Suprapubic skin (tissue), 4 donors: Measurements from ENCODE around the gene NADSYN1. TPM values are rescaled to one million over a fixed set of nuclear protein-coding genes. Genes with fewer than 3 reads are reported as not detected.

ENCODE experiments used
- DNase-seq, 2 donors: peaks; one replicate each; pipeline ENCODE4 v3.0.0-alpha.2; 2019; ENCODE audit warnings: low spot score in 2 of 2
- H3K27ac ChIP-seq: fragments of 200-600 bp; sonication (generic); one replicate; pipeline ENCODE4 v1.5.1; 2019
- H3K27me3 ChIP-seq: fragments of 200-600 bp; sonication (generic); one replicate; pipeline ENCODE4 v1.5.1; 2019
- H3K36me3 ChIP-seq: fragments of 200-600 bp; sonication (generic); one replicate; pipeline ENCODE4 v1.5.1; 2019
- H3K4me1 ChIP-seq: fragments of 200-600 bp; sonication (generic); one replicate; pipeline ENCODE4 v1.5.1; 2019
- H3K4me3 ChIP-seq: fragments of 200-600 bp; sonication (generic); one replicate; pipeline ENCODE4 v1.5.1; 2019; ENCODE audit warnings: mild to moderate bottlenecking
- H3K9me3 ChIP-seq: fragments of 200-600 bp; sonication (generic); one replicate; pipeline ENCODE4 v1.5.1; 2019
- CTCF ChIP-seq, 2 donors: fragments of 200-600 bp in 1 of 2; fragments of 450-650 bp in 1 of 2; sonication (generic) in 1 of 2; IDR thresholded peaks; one replicate each; pipeline ENCODE4 v1.5.1; 2016 to 2019; ENCODE audit warnings: antibody characterized with exemption in 2 of 2, mild to moderate bottlenecking in 1 of 2, moderate library complexity in 1 of 2
- EP300 ChIP-seq: sonication (generic); formaldehyde crosslinking; IDR thresholded peaks from one replicate; pipeline ENCODE4 v1.6.1; 2017; ENCODE audit warnings: antibody characterized with exemption
- POLR2A ChIP-seq, 2 donors: fragments of 450-650 bp; IDR thresholded peaks; one replicate each; pipeline ENCODE4 v1.6.1; 2017; ENCODE audit warnings: antibody characterized with exemption in 2 of 2, mild to moderate bottlenecking in 2 of 2, moderate library complexity in 2 of 2
- POLR2AphosphoS5 ChIP-seq, 3 donors: sonication (generic); formaldehyde crosslinking; IDR thresholded peaks; one replicate each; pipeline ENCODE4 v1.6.1; 2017; ENCODE audit warnings: antibody characterized with exemption in 3 of 3
- WGBS: methylation state at CpG from one replicate; pipeline ENCODE4 v1.1.5; 2018; 5-methylcytosine and 5-hydroxymethylcytosine counted together
- total RNA-seq, 4 donors: library from RNA; depleted of rRNA; stranded (reverse); fragments of >200 nt; gene quantifications; one replicate each; pipeline ENCODE4 v1.1.0, GENCODE V29; 2016

Gene NADSYN1
- total RNA-seq, 4 donors from 2014 or later: 51.5 to 120 (median 61.3) TPM

GRCh38 chr11:71498091-71498490 is 45.1 kb downstream of the NADSYN1 start:
- H3K36me3 ChIP-seq: peaks cover 85% of the 10 kb centered on the region
- 94% methylated on average over 19 of the region's 19 CpGs for WGBS

DNA sequence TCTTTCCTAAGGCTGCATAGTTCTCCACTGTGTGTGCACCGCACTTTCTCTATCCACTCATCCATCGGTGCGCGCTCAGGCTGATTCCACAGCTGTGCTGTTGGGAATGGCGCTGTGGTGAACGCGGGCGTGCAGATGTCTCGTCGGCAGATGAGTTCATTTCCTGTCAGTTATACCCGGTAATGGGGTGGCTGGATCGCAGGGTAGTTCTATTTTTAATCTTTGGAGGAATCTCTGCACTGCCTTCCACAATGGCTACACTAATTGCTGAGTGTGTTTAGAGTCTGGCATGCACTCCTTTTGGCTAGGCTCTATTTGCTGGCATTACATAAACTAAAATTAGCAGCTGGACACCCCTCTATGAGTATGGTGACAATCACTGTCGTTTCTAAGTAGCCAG is 46.1 kb downstream of the NADSYN1 start:
- no peaks in the 10 kb centered on the region for H3K9me3 ChIP-seq
- H3K4me3 ChIP-seq: no peak overlapping the region
- H3K4me1 ChIP-seq: no peaks in the 10 kb centered on the region
- no peak for TF ChIP-seq POLR2AphosphoS5 (IDR thresholded peaks at IDR 0.05)
- no peak for TF ChIP-seq CTCF (IDR thresholded peaks at IDR 0.05)
- no peak for TF ChIP-seq POLR2A (IDR thresholded peaks at IDR 0.05)
- no peak for TF ChIP-seq EP300
- H3K27ac ChIP-seq: no peak overlapping the region
- WGBS: 81% methylated on average over 13 of the region's 13 CpGs
- H3K36me3 ChIP-seq: peaks cover 78% of the 10 kb centered on the region
- H3K27me3 ChIP-seq: no peaks in the 10 kb centered on the region
- DNase-seq: peak in 1 of 2 donors; percentile 15

More at GRCh38 chr11:71498091-71498490, 45.1 kb downstream of the NADSYN1 start:
- Histone ChIP-seq H3K9me3 (no peaks in the 10 kb centered on the region), H3K4me3 (no peak overlapping the region), H3K4me1 (no peaks in the 10 kb centered on the region), H3K27ac (no peak overlapping the region), H3K27me3 (no peaks in the 10 kb centered on the region)
- TF ChIP-seq CTCF (IDR thresholded peaks at IDR 0.05) (no peak), EP300 (no peak), POLR2A (IDR thresholded peaks at IDR 0.05) (no peak), POLR2AphosphoS5 (IDR thresholded peaks at IDR 0.05) (no peak)
- DNase-seq: peak in 1 of 2 donors; percentile 49

DNA sequence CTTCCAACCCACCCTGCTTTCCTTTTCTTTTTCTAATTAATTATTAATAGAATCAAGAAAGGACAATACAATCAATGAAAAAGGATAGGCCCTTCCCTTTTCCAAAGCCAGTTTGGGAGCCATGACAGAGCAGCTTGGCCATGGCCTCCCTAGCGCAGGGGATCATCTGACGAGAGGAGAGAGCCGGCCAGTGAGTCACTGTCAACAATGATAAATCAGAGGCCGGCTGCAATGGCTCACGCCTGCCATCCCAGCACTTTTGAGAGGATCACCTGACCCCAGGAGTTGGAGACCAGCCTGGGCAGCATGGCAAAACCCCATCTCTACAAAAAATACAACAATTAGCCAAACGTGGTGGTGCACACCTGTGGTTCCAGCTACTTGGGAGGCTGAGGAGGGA is 46.5 kb downstream of the NADSYN1 start:
- TF ChIP-seq POLR2A (IDR thresholded peaks at IDR 0.05) (no peak), POLR2AphosphoS5 (IDR thresholded peaks at IDR 0.05) (no peak), CTCF (IDR thresholded peaks at IDR 0.05) (no peak), EP300 (no peak)
- 95% methylated on average over 6 of the region's 6 CpGs for whole genome bisulfite sequencing
- Histone ChIP-seq H3K27ac (no peak overlapping the region), H3K9me3 (no peaks in the 10 kb centered on the region), H3K36me3 (peaks cover 73% of the 10 kb centered on the region), H3K4me3 (no peak overlapping the region), H3K27me3 (no peaks in the 10 kb centered on the region), H3K4me1 (no peaks in the 10 kb centered on the region)
- peak in 1 of 2 donors; percentile 21 for DNase-seq

DNA sequence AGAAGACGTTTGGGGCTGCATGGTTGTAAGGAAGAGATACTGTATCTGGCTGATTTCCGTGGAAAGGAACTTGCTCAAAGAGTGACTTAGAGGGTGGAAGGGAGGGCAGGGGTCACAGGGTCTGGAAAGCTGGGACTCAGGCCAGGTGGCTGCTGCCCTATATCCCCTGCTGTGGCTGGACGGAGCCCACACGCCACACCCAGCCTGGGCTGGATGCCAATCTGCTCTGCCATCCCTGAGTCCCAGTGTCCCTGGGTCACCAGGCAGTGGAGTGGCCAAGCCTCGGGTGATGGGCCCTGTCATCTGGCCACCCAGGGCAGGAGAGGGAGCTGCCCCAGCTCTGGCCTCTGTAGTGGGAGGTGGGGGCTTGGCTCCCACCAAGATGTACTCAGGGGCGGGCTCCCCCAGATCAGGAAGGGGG is 47.6 kb downstream of the NADSYN1 start:
- WGBS: 37% methylated on average over 3 of the region's 6 CpGs
- H3K4me1 ChIP-seq: no peaks in the 10 kb centered on the region
- H3K4me3 ChIP-seq: no peak overlapping the region
- TF ChIP-seq POLR2AphosphoS5 (IDR thresholded peaks at IDR 0.05) (no peak), POLR2A (IDR thresholded peaks at IDR 0.05) (no peak), EP300 (no peak), CTCF (IDR thresholded peaks at IDR 0.05) (no peak)
- no peaks in the 10 kb centered on the region for H3K9me3 ChIP-seq
- H3K27me3 ChIP-seq: no peaks in the 10 kb centered on the region
- DNase-seq: no peak
- H3K27ac ChIP-seq: no peak overlapping the region
- H3K36me3 ChIP-seq: peaks cover 63% of the 10 kb centered on the region

DNA sequence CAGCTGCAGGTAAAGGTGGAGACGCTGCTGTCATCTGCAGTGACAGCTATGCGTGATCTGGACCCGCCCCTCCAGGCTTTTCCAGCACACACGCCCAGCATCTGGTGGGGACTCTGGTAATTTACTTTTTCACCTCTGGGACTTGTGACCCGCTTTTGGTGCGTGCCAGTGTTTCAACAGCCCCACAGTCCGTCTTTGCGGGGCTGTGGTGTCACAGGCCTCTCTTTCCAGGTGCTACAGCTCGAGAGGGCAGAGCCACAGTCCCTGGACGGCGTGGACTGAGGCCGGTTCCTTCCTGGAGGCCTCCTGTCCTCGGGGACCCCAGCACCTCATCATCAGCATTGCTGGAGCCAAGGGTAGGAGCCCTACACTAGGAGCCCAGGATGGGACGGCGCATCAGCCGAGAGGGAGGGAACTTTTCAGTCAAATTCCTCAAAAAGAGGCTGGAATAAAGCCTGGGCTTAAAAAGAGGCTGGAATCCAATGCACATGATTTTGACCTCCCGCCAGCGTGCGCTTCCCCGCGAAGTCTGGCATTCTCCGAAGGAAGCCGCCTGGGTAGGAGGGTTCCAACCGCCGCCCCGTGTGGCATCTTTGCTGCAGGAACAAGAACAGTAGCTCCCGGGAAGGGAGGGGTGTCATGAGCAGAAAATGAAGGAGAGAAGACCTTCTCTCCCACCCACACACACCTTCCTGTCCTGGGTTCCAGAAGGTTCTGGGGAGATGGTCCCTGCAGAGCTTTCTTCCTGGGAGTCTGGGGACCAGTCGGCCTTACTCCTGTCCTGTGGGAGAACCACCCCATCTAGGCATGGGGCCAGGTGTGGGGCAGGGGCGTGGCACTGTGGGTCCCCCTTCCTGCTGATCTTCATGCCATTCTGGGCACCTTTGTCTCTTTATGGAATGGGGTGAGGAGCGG is 48.3 kb downstream of the NADSYN1 start:
- no peak overlapping the region for H3K27ac ChIP-seq
- no peak for TF ChIP-seq CTCF (IDR thresholded peaks at IDR 0.05)
- TF ChIP-seq POLR2AphosphoS5 (IDR thresholded peaks at IDR 0.05): no peak
- TF ChIP-seq POLR2A (IDR thresholded peaks at IDR 0.05): no peak
- TF ChIP-seq EP300: no peak
- no peaks in the 10 kb centered on the region for H3K4me1 ChIP-seq
- no peaks in the 10 kb centered on the region for H3K9me3 ChIP-seq
- no peaks in the 10 kb centered on the region for H3K27me3 ChIP-seq
- DNase-seq: no peak
- peaks cover 58% of the 10 kb centered on the region for H3K36me3 ChIP-seq
- 94% methylated on average over 22 of the region's 30 CpGs for WGBS
- H3K4me3 ChIP-seq: no peak overlapping the region
